MM.1S (cell line): ENCODE results near the gene MIPEP.

Experiments
- DNase-seq: peaks from one replicate; pipeline ENCODE4 v3.0.0-alpha.2; 2015
- H2AFZ ChIP-seq: fragments of 300-600 bp; sonication (generic); 2 replicates; pipeline ENCODE4 v1.6.0; 2016; ENCODE audit warnings: antibody characterized with exemption, low read length
- H3F3A ChIP-seq: fragments of 300-600 bp; sonication (generic); 2 replicates; pipeline ENCODE4 v1.6.1; 2016; ENCODE audit warnings: mild to moderate bottlenecking, antibody characterized with exemption, low read length, moderate library complexity, mixed read lengths; ENCODE audit not compliant: insufficient read depth
- H3K27ac ChIP-seq: fragments of 300-600 bp; sonication (generic); 2 replicates; pipeline ENCODE4 v1.5.1; 2016; ENCODE audit warnings: mild to moderate bottlenecking, low read length
- H3K27me3 ChIP-seq: fragments of 300-600 bp; sonication (generic); replicated peaks from 2 replicates; pipeline ENCODE4 v1.6.0; 2016; ENCODE audit warnings: low read length; ENCODE audit not compliant: insufficient read depth
- H3K36me3 ChIP-seq: fragments of 300-600 bp; sonication (generic); replicated peaks from 2 replicates; pipeline ENCODE4 v1.6.1; 2016; ENCODE audit warnings: mild to moderate bottlenecking, low read length, mixed read lengths; ENCODE audit not compliant: insufficient read depth
- H3K4me1 ChIP-seq: fragments of 300-600 bp; sonication (generic); 2 replicates; pipeline ENCODE4 v1.6.1; 2016; ENCODE audit warnings: low read length, mixed read lengths
- H3K4me2 ChIP-seq: fragments of 300-600 bp; sonication (generic); 2 replicates; pipeline ENCODE4 v1.6.0; 2016; ENCODE audit warnings: low read depth, low read length
- H3K4me3 ChIP-seq: fragments of 300-600 bp; sonication (generic); 2 replicates; pipeline ENCODE4 v1.5.1; 2016; ENCODE audit warnings: low read length, mixed read lengths
- H3K79me2 ChIP-seq: fragments of 300-600 bp; sonication (generic); 2 replicates; pipeline ENCODE4 v1.6.1; 2016; ENCODE audit warnings: mixed run types, low read length, mixed read lengths
- H3K9ac ChIP-seq: fragments of 300-600 bp; sonication (generic); 2 replicates; pipeline ENCODE4 v1.6.1; 2016; ENCODE audit warnings: low read length, mixed read lengths
- H3K9me2 ChIP-seq: fragments of 300-600 bp; sonication (generic); replicated peaks from 2 replicates; pipeline ENCODE4 v1.6.1; 2016; ENCODE audit warnings: mild to moderate bottlenecking, low read length, mixed read lengths; ENCODE audit not compliant: insufficient read depth
- H3K9me3 ChIP-seq: fragments of 300-600 bp; sonication (generic); replicated peaks from 2 replicates; pipeline ENCODE4 v1.6.1; 2016; ENCODE audit warnings: mild to moderate bottlenecking, low read length, mixed read lengths; ENCODE audit not compliant: insufficient read depth
- H4K20me1 ChIP-seq: fragments of 300-600 bp; sonication (generic); 2 replicates; pipeline ENCODE4 v1.6.1; 2016; ENCODE audit warnings: mild to moderate bottlenecking, low read length, moderate library complexity, mixed read lengths; ENCODE audit not compliant: insufficient read depth
- EZH2 ChIP-seq: fragments of 300-600 bp; sonication (generic); optimal IDR thresholded peaks from 2 replicates; pipeline ENCODE3; 2017; ENCODE audit warnings: low read depth, mild to moderate bottlenecking, antibody characterized with exemption, low read length, mixed read lengths
- EZH2phosphoT487 ChIP-seq: fragments of 300-600 bp; sonication (generic); IDR thresholded peaks from 2 replicates; pipeline ENCODE4 v1.6.1; 2018; ENCODE audit warnings: antibody characterized with exemption, low read length
- TF ChIP-seq, protein P1 (sequence below): fragments of 300-600 bp; sonication (generic); IDR thresholded peaks from 2 replicates; pipeline ENCODE4 v1.5.1; 2016; ENCODE audit warnings: antibody characterized with exemption, low read length, mixed read lengths

The MIPEP gene

DNA sequence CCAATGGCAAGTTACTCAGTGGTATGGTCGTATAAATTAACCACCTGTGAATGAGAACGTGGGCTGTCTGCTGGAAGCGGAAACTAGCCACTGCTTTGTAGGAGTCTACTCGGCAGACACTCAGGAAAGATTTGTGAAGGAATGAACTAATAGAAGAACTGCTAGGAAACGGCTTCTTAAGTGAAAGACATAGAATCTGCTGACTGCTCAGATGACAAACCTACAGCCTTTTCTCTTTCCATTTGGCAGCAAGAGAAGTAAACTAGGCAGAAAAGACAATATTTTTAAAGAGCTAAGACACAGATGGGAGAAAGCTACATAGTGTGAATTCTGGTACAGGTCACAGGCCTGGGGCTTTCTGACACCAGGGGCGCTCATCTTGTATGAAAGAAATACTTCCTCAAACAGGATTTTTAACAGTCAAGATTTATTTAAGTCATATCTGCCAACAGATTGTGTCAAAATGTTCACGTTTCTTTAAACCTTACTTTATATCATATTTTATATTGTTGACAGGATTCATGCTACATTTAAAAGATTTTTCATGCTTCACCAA, 78.4 kb downstream of the MIPEP start:
- no peak for DNase-seq
- H3K4me2 ChIP-seq = no peak overlapping the region
- H3F3A ChIP-seq = peaks cover 8% of the 10 kb centered on the region; the same call in 1 of the 2 replicates

DNA sequence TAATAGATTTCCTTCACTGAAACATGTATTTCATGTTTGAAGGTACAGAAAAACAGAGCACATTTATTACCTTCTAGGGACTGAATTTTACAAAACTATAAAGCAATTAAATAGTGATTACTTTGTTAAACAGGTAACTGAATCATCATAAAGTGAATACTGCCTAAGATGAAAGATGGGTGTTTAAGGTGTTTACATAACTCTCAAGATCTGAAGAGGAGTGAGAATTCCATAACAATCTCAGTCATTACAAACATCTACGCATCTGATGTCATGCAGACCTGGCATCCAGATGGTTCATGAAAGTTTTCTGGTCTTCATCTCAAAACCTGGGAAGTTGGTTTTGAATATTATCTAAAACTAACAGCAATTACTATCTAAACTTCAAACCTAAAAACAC, 80.4 kb downstream of the MIPEP start:
- Histone ChIP-seq H4K20me1 (no peaks in the 10 kb centered on the region), H3K9ac (no peak overlapping the region), H3K4me3 (no peak overlapping the region), H3K27ac (no peak overlapping the region), H3K9me3 (no peaks in the 10 kb centered on the region), H2AFZ (no peak overlapping the region), H3F3A (peaks cover 8% of the 10 kb centered on the region; the same call in 1 of the 2 replicates), H3K79me2 (no peaks in the 10 kb centered on the region), H3K4me1 (peaks cover 7% of the 10 kb centered on the region; the same call in 1 of the 2 replicates), H3K27me3 (no peaks in the 10 kb centered on the region), H3K36me3 (no peaks in the 10 kb centered on the region), H3K4me2 (no peak overlapping the region), H3K9me2 (no peaks in the 10 kb centered on the region)
- DNase-seq = no peak
- TF ChIP-seq EZH2 = no peak
- no peak for TF ChIP-seq EZH2phosphoT487
- TF ChIP-seq, protein P1, sequence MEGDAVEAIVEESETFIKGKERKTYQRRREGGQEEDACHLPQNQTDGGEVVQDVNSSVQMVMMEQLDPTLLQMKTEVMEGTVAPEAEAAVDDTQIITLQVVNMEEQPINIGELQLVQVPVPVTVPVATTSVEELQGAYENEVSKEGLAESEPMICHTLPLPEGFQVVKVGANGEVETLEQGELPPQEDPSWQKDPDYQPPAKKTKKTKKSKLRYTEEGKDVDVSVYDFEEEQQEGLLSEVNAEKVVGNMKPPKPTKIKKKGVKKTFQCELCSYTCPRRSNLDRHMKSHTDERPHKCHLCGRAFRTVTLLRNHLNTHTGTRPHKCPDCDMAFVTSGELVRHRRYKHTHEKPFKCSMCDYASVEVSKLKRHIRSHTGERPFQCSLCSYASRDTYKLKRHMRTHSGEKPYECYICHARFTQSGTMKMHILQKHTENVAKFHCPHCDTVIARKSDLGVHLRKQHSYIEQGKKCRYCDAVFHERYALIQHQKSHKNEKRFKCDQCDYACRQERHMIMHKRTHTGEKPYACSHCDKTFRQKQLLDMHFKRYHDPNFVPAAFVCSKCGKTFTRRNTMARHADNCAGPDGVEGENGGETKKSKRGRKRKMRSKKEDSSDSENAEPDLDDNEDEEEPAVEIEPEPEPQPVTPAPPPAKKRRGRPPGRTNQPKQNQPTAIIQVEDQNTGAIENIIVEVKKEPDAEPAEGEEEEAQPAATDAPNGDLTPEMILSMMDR = no peak

More for the DNA sequence above, 78.4 kb downstream of the MIPEP start:
- no peak overlapping the region for H2AFZ ChIP-seq
- H3K9me3 ChIP-seq = no peaks in the 10 kb centered on the region
- H3K27me3 ChIP-seq = no peaks in the 10 kb centered on the region
- H4K20me1 ChIP-seq = no peaks in the 10 kb centered on the region
- H3K36me3 ChIP-seq = no peaks in the 10 kb centered on the region
- TF ChIP-seq EZH2 = no peak
- TF ChIP-seq, protein P1 = no peak
- TF ChIP-seq EZH2phosphoT487 = no peak
- no peak overlapping the region for H3K27ac ChIP-seq
- H3K79me2 ChIP-seq = no peaks in the 10 kb centered on the region
- H3K4me3 ChIP-seq = no peak overlapping the region
- H3K9ac ChIP-seq = no peak overlapping the region
- H3K9me2 ChIP-seq = no peaks in the 10 kb centered on the region
- peaks cover 7% of the 10 kb centered on the region; the same call in 1 of the 2 replicates for H3K4me1 ChIP-seq

GRCh38 chr13:23806874-23807526, 82.2 kb downstream of the MIPEP start:
- H3F3A ChIP-seq = peaks cover 8% of the 10 kb centered on the region; the same call in 1 of the 2 replicates
- H3K4me1 ChIP-seq = peaks cover 7% of the 10 kb centered on the region; the same call in 1 of the 2 replicates
- TF ChIP-seq EZH2 (no peak), EZH2phosphoT487 (no peak)
- TF ChIP-seq, protein P1 = no peak
- H3K79me2 ChIP-seq = no peaks in the 10 kb centered on the region
- H3K9ac ChIP-seq = no peak overlapping the region
- H2AFZ ChIP-seq = no peak overlapping the region
- H3K27ac ChIP-seq = peak overlapping the region; percentile 51; the same call in 1 of the 2 replicates
- peak overlapping the region; percentile 33; the same call in 1 of the 2 replicates for H3K4me2 ChIP-seq
- H3K36me3 ChIP-seq = no peaks in the 10 kb centered on the region
- no peaks in the 10 kb centered on the region for H3K9me2 ChIP-seq
- H4K20me1 ChIP-seq = no peaks in the 10 kb centered on the region
- H3K9me3 ChIP-seq = no peaks in the 10 kb centered on the region
- no peak overlapping the region for H3K4me3 ChIP-seq
- no peaks in the 10 kb centered on the region for H3K27me3 ChIP-seq
- DNase-seq = no peak
